HG03432 (cell line): Measurements from ENCODE around the gene MAB21L4.
"Not testable (repeated sequence)": the region's sequence is repeated elsewhere in the genome, so short reads cannot be mapped to it uniquely, and the experiment has no call there.

Experiments
- ATAC-seq: cut with Tn5 transposase; IDR thresholded peaks from one replicate; pipeline ENCODE4 v1.9.1; 2021; ENCODE audit warnings: mild to moderate bottlenecking, moderate library complexity; ENCODE audit not compliant: unreplicated experiment

The MAB21L4 gene

GRCh38 chr2:240846309-240846708 lies 49.6 kb downstream of the MAB21L4 start:
- ATAC-seq = not testable (repeated sequence)

GRCh38 chr2:240840435-240841060 lies 55.4 kb downstream of the MAB21L4 start:
- ATAC-seq = no peak

- ATAC-seq = no peak
Observed at GRCh38 chr2:240839152-240840143, 56.5 kb downstream of the MAB21L4 start.

- no peak for ATAC-seq
Observed at GRCh38 chr2:240837621-240838020, 58.3 kb downstream of the MAB21L4 start.

GRCh38 chr2:240836781-240837467 lies 59.0 kb downstream of the MAB21L4 start:
- ATAC-seq = no peak
